Hepatocyte (in vitro differentiated cells): ENCODE data around the gene IL17RB. TPM values are rescaled to one million over a fixed set of nuclear protein-coding genes. Genes with fewer than 3 reads are reported as not detected.

ENCODE experiments used
- DNase-seq: peaks from one replicate; pipeline ENCODE4 v3.0.0-alpha.2; 2016; ENCODE audit warnings: low spot score
- H2AFZ ChIP-seq: fragments of 200-600 bp; sonication (generic); 2 replicates; pipeline ENCODE4 v1.6.0; 2016; ENCODE audit warnings: antibody characterized with exemption, mild to moderate bottlenecking
- H3K27ac ChIP-seq: fragments of 200-600 bp; sonication (generic); 2 replicates; pipeline ENCODE4 v1.5.1; 2016; ENCODE audit warnings: mild to moderate bottlenecking
- H3K27me3 ChIP-seq: fragments of 200-600 bp; sonication (generic); 2 replicates; pipeline ENCODE4 v1.6.1; 2016
- H3K36me3 ChIP-seq: fragments of 200-600 bp; sonication (generic); replicated peaks from 2 replicates; pipeline ENCODE4 v1.5.1; 2016; ENCODE audit warnings: low read depth; ENCODE audit not compliant: insufficient read depth
- H3K4me1 ChIP-seq: fragments of 200-600 bp; sonication (generic); 2 replicates; pipeline ENCODE4 v1.5.1; 2016; ENCODE audit warnings: mild to moderate bottlenecking, moderate library complexity; ENCODE audit not compliant: insufficient read depth
- H3K4me2 ChIP-seq: fragments of 200-600 bp; sonication (generic); 2 replicates; pipeline ENCODE4 v1.6.0; 2016
- H3K4me3 ChIP-seq: fragments of 200-600 bp; sonication (generic); 2 replicates; pipeline ENCODE4 v1.5.1; 2016; ENCODE audit warnings: mild to moderate bottlenecking
- H3K79me2 ChIP-seq: fragments of 200-600 bp; sonication (generic); 2 replicates; pipeline ENCODE4 v1.6.0; 2017; ENCODE audit warnings: mild to moderate bottlenecking
- H3K9me2 ChIP-seq: fragments of 200-600 bp; sonication (generic); replicated peaks from 2 replicates; pipeline ENCODE4 v1.6.0; 2017; ENCODE audit warnings: mild to moderate bottlenecking; ENCODE audit not compliant: insufficient read depth
- H3K9me3 ChIP-seq: fragments of 200-600 bp; sonication (generic); 2 replicates; pipeline ENCODE4 v1.5.1; 2016; ENCODE audit warnings: low read depth, mild to moderate bottlenecking
- H4K20me1 ChIP-seq: fragments of 200-600 bp; sonication (generic); 2 replicates; pipeline ENCODE4 v1.6.0; 2016; ENCODE audit warnings: mild to moderate bottlenecking; ENCODE audit not compliant: insufficient read depth, poor library complexity, severe bottlenecking
- CTCF ChIP-seq: fragments of 200-600 bp; sonication (generic); IDR thresholded peaks from 2 replicates; pipeline ENCODE4 v1.5.1; 2016; ENCODE audit warnings: antibody characterized with exemption, mild to moderate bottlenecking; ENCODE audit not compliant: poor library complexity
- EZH2 ChIP-seq: fragments of 200-600 bp; sonication (generic); IDR thresholded peaks from 2 replicates; pipeline ENCODE4 v1.6.1; 2016; ENCODE audit warnings: antibody characterized with exemption, mild to moderate bottlenecking, borderline replicate concordance
- EZH2phosphoT487 ChIP-seq: fragments of 200-600 bp; sonication (generic); IDR thresholded peaks from one replicate; pipeline ENCODE4 v1.6.1; 2018; ENCODE audit warnings: antibody characterized with exemption, mild to moderate bottlenecking, low read depth, moderate library complexity; ENCODE audit not compliant: unreplicated experiment, severe bottlenecking
- WGBS: methylation state at CpG from one replicate; pipeline ENCODE4 v1.1.6; 2016; ENCODE audit warnings: low lambda C conversion rate; ENCODE audit errors: missing lambda C conversion rate; 5-methylcytosine and 5-hydroxymethylcytosine counted together
- polyA plus RNA-seq: library from polyadenylated mRNA; unstranded; fragments of >200 nt; fragmentation: Nextera tagmentation; extraction: Ambion mirVana; gene quantifications from 2 replicates; pipeline ENCODE4 v1.2.1, GENCODE V29; 2016
- total RNA-seq: library from RNA; depleted of rRNA; stranded (reverse); fragments of >200 nt; gene quantifications from 2 replicates; pipeline ENCODE4 v1.2.3, GENCODE V29; 2014

Gene IL17RB
- total and polyA plus RNA-seq, 2 experiments from 2014 or later = 14.1 to 17.4 TPM

- Histone ChIP-seq H3K36me3 (no peaks in the 10 kb centered on the region), H3K27ac (peak within 1 kb of the TSS; percentile 97), H3K27me3 (no peaks in the 10 kb centered on the region), H2AFZ (peak within 1 kb of the TSS; percentile 58), H3K4me3 (peak within 1 kb of the TSS; percentile 47), H3K9me2 (no peaks in the 10 kb centered on the region), H3K79me2 (peaks cover 42% of the 10 kb centered on the region), H3K4me1 (peaks cover 12% of the 10 kb centered on the region), H4K20me1 (peaks cover 27% of the 10 kb centered on the region), H3K9me3 (no peaks in the 10 kb centered on the region), H3K4me2 (peak within 1 kb of the TSS; percentile 78)
- under 1% methylated on average over 73 of the region's 73 CpGs for WGBS
- TF ChIP-seq EZH2phosphoT487 = no peak
- no peak for TF ChIP-seq CTCF
- no peak for TF ChIP-seq EZH2
- peak; percentile 99 for DNase-seq
These were observed 45.3 kb downstream of the IL17RB start, which contains the start of gene SELENOK for GRCh38 chr3:53891497-53892285. TSS of gene SELENOK (minus strand) at chr3:53891859.

- Histone ChIP-seq H3K4me3 (peak overlapping the region; percentile 12), H3K27ac (peak overlapping the region; percentile 94), H3K79me2 (peaks cover 37% of the 10 kb centered on the region), H3K9me3 (no peaks in the 10 kb centered on the region), H4K20me1 (peaks cover 27% of the 10 kb centered on the region), H3K4me2 (peak overlapping the region; percentile 72), H3K27me3 (no peaks in the 10 kb centered on the region), H3K36me3 (no peaks in the 10 kb centered on the region), H3K9me2 (no peaks in the 10 kb centered on the region), H3K4me1 (peaks cover 12% of the 10 kb centered on the region), H2AFZ (peak overlapping the region; percentile 58)
- no peak for DNase-seq
- 63% methylated on average over 4 of the region's 4 CpGs for WGBS
- TF ChIP-seq CTCF = no peak
- TF ChIP-seq EZH2phosphoT487 = no peak
- TF ChIP-seq EZH2 = no peak
These were observed 45.9 kb downstream of the IL17RB start for GRCh38 chr3:53892286-53892637.

GRCh38 chr3:53899750-53900149, 53.4 kb downstream of the IL17RB start:
- Histone ChIP-seq H3K4me3 (no peak overlapping the region), H3K79me2 (no peaks in the 10 kb centered on the region), H3K4me1 (no peaks in the 10 kb centered on the region), H3K27me3 (no peaks in the 10 kb centered on the region), H3K9me2 (no peaks in the 10 kb centered on the region), H3K9me3 (no peaks in the 10 kb centered on the region), H3K4me2 (no peak overlapping the region), H2AFZ (no peak overlapping the region), H3K36me3 (no peaks in the 10 kb centered on the region), H4K20me1 (no peaks in the 10 kb centered on the region), H3K27ac (no peak overlapping the region)
- 60% methylated on average over 2 of the region's 2 CpGs for WGBS
- no peak for DNase-seq
- TF ChIP-seq CTCF (no peak), EZH2 (no peak), EZH2phosphoT487 (no peak)
